Thyroid gland (tissue), 4 donors: ENCODE data around the gene EPPIN. TPM values are rescaled to one million over a fixed set of nuclear protein-coding genes. Genes with fewer than 3 reads are reported as not detected.
"Not testable (repeated sequence)": the region's sequence is repeated elsewhere in the genome, so short reads cannot be mapped to it uniquely, and the experiment has no call there.

ENCODE experiments used
- DNase-seq, 2 donors: peaks; one replicate each; pipeline ENCODE4 v3.0.0-alpha.2; 2019
- H3K27ac ChIP-seq, 3 donors: fragments of 200-600 bp; sonication (generic); 1 replicate in 2 of 3; 2 replicates in 1 of 3; pipeline ENCODE4 v1.5.1; 2016 to 2019; ENCODE audit warnings: mild to moderate bottlenecking in 1 of 3, moderate library complexity in 1 of 3
- H3K27me3 ChIP-seq: fragments of 200-600 bp; sonication (generic); one replicate; pipeline ENCODE4 v1.5.1; 2019
- H3K36me3 ChIP-seq, 2 donors: fragments of 200-600 bp; sonication (generic); one replicate each; pipeline ENCODE4 v1.5.1; 2016 to 2019
- H3K4me1 ChIP-seq, 2 donors: fragments of 200-600 bp; sonication (generic); one replicate each; pipeline ENCODE4 v1.5.1; 2017 to 2019
- H3K4me3 ChIP-seq, 3 donors: fragments of 200-600 bp; sonication (generic); replicated peaks in 1 of 3; 1 replicate in 2 of 3; 2 replicates in 1 of 3; pipeline ENCODE4 v1.5.1; 2016; ENCODE audit warnings: mild to moderate bottlenecking in 1 of 3
- H3K9me3 ChIP-seq: fragments of 200-600 bp; sonication (generic); one replicate; pipeline ENCODE4 v1.5.1; 2017
- CTCF ChIP-seq, 6 experiments: fragments of 200-600 bp in 3 of 6; fragments of 450-650 bp in 3 of 6; sonication (generic) in 3 of 6; IDR thresholded peaks; one replicate each; pipeline ENCODE4 v1.5.1; 2016 to 2019; ENCODE audit warnings: antibody characterized with exemption in 6 of 6, mild to moderate bottlenecking in 2 of 6, inconsistent platforms in 1 of 6, moderate library complexity in 1 of 6
- POLR2A ChIP-seq, 2 donors: fragments of 450-650 bp; IDR thresholded peaks; one replicate each; pipeline ENCODE4 v1.6.1; 2017; ENCODE audit warnings: antibody characterized with exemption in 2 of 2, mild to moderate bottlenecking in 2 of 2, moderate library complexity in 1 of 2
- WGBS, 2 donors: methylation state at CpG; one replicate each; pipeline ENCODE4 v1.1.5; 2017; 5-methylcytosine and 5-hydroxymethylcytosine counted together
- intact Hi-C: fragments of 100-400 bp; cut with DNase I; formaldehyde crosslinking; loops from one replicate; pipeline ENCODE4 v1.15.1; 2023
- total RNA-seq, 4 donors: library from RNA; depleted of rRNA; stranded (reverse); fragments of >200 nt; gene quantifications; one replicate each; pipeline ENCODE4 v1.2.3, GENCODE V29; 2016

Gene EPPIN
- total RNA-seq, 4 donors from 2014 or later: 0.45 to 4.2 (median 1.7) TPM

GRCh38 chr20:45578231-45578630 lies 31.0 kb upstream of the EPPIN start:
- Histone ChIP-seq H3K4me1 (peaks cover 13 to 21% of the 10 kb centered on the region in 2 donors), H3K36me3 (no peaks in the 10 kb centered on the region), H3K9me3 (no peaks in the 10 kb centered on the region), H3K27ac (no peak overlapping the region), H3K27me3 (no peaks in the 10 kb centered on the region), H3K4me3 (no peak overlapping the region)
- TF ChIP-seq POLR2A (IDR thresholded peaks at IDR 0.05): no peak
- TF ChIP-seq CTCF (IDR thresholded peaks at IDR 0.05): no peak
- intact Hi-C loops: no loop called here
- WGBS, 2 donors: 84 to 89% methylated on average over 1 of the region's 1 CpG
- DNase-seq: no peak

DNA sequence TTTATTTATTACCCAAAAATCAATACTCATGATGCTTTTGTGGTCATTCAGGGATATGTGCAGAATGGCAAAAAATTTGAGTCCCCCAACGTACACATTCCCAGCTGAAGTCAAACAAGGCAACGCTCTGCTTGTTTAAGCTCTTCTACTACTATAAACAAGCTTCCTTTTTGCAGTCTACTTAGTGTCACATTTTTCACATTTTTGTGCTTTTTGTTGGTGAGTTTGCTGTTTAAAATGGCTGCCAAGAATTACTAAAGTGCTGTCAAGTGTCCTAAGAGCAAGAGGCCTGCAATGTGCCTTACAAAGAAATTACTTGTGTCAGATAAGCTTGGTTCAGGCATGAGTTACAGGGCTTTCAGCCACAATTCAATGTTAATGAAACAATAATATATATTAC lies 29.8 kb upstream of the EPPIN start:
- peaks cover 13 to 21% of the 10 kb centered on the region in 2 donors for H3K4me1 ChIP-seq
- 8 to 13% methylated on average over 2 of the region's 2 CpGs for WGBS, 2 donors

GRCh38 chr20:45575931-45576330 lies 28.7 kb upstream of the EPPIN start:
- H3K4me1 ChIP-seq: peaks cover 13 to 21% of the 10 kb centered on the region in 2 donors
- WGBS, 2 donors: 93 to 97% methylated on average over 3 of the region's 3 CpGs
- intact Hi-C loops: no loop called here
- H3K9me3 ChIP-seq: no peaks in the 10 kb centered on the region
- H3K27ac ChIP-seq: no peak overlapping the region
- TF ChIP-seq CTCF (IDR thresholded peaks at IDR 0.05) (no peak), POLR2A (IDR thresholded peaks at IDR 0.05) (no peak)
- DNase-seq: no peak
- H3K4me3 ChIP-seq: no peak overlapping the region
- H3K36me3 ChIP-seq: no peaks in the 10 kb centered on the region
- H3K27me3 ChIP-seq: no peaks in the 10 kb centered on the region

More for the DNA sequence above, 29.8 kb upstream of the EPPIN start:
- intact Hi-C loops: no loop called here
- Histone ChIP-seq H3K27ac (peak overlapping the region; percentile 64 to 71 (median 64)), H3K4me3 (no peak overlapping the region), H3K27me3 (no peaks in the 10 kb centered on the region), H3K36me3 (no peaks in the 10 kb centered on the region), H3K9me3 (no peaks in the 10 kb centered on the region)
- peak; percentile 22 to 23 for DNase-seq
- TF ChIP-seq CTCF (IDR thresholded peaks at IDR 0.05): peak in 1 of 6 experiments; percentile 23
- TF ChIP-seq POLR2A (IDR thresholded peaks at IDR 0.05): no peak

- intact Hi-C loops, H3K36me3 ChIP-seq, H3K27me3 ChIP-seq, H3K27ac ChIP-seq, H3K4me1 ChIP-seq, DNase-seq, H3K4me3 ChIP-seq, H3K9me3 ChIP-seq: not testable (repeated sequence)
- WGBS, 2 donors: 79 to 84% methylated on average over 1 of the region's 1 CpG
Observed at GRCh38 chr20:45569650-45570049, 22.4 kb upstream of the EPPIN start.

DNA sequence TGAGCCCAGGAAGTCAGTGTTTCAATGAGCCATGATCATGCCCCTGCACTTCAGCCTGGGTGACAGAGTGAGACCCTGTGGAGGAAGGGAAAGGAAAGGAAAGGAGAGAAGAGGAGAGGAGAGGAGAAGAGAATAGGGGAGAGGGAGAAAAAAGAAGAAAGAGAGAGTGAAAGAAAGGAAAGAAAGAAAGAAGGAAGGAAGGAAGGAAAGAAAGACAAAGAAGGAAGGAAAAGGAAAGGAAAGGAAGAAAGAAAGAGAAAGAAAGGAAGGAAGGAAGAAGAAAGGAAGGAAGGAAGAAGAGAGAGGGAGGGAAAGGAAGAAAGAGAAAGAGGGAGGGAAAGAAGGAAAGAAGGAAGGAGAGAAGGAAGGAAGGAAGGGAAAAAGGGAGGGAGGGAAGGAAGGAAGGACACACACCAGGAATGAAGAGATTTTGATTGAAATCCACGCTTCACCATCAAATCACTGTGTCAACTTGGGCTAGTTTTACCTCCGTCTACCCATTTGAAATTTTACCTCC lies 17.6 kb upstream of the EPPIN start:
- no peak overlapping the region for H3K4me3 ChIP-seq
- H3K27me3 ChIP-seq: no peaks in the 10 kb centered on the region
- no peak overlapping the region for H3K27ac ChIP-seq
- intact Hi-C loops: no loop called here
- 90% methylated on average over 2 of the region's 2 CpGs for WGBS, 2 donors
- no peaks in the 10 kb centered on the region for H3K9me3 ChIP-seq
- H3K36me3 ChIP-seq: no peaks in the 10 kb centered on the region
- DNase-seq: no peak
- TF ChIP-seq POLR2A (IDR thresholded peaks at IDR 0.05) (no peak), CTCF (IDR thresholded peaks at IDR 0.05) (no peak)
- H3K4me1 ChIP-seq: peaks cover 3 to 5% of the 10 kb centered on the region in 2 donors

DNA sequence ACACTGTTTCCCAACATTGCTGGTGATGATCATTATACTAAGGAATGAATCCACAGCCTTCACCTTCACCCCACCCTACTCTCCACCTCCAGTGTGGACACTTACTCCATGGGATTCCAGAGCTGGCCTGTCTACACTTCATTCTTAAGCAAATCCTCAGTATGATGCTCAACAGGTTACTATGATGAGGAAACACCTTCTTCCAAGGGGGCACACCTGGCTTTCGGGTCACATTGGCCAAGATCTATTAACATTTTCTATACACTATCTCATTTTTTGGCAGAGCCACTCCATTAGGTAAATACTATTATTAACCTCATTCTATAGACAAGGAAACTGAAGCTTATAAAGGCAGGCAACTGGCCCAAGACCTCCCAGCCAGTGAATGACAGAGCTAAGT lies 8.0 kb upstream of the EPPIN start:
- TF ChIP-seq CTCF (IDR thresholded peaks at IDR 0.05): no peak
- no peak for TF ChIP-seq POLR2A (IDR thresholded peaks at IDR 0.05)
- 88 to 95% methylated on average over 1 of the region's 1 CpG for WGBS, 2 donors
- H3K4me3 ChIP-seq: no peak overlapping the region
- H3K27me3 ChIP-seq: no peaks in the 10 kb centered on the region
- intact Hi-C loops: no loop called here
- H3K4me1 ChIP-seq: no peaks in the 10 kb centered on the region
- H3K36me3 ChIP-seq: no peaks in the 10 kb centered on the region
- H3K27ac ChIP-seq: no peak overlapping the region
- DNase-seq: no peak
- no peaks in the 10 kb centered on the region for H3K9me3 ChIP-seq
